GM23248 (cell line): Measurements from ENCODE around the gene PHOX2B. TPM values are rescaled to one million over a fixed set of nuclear protein-coding genes. Genes with fewer than 3 reads are reported as not detected.
"Not testable (repeated sequence)": the region's sequence is repeated elsewhere in the genome, so short reads cannot be mapped to it uniquely, and the experiment has no call there.

Experiments
- DNase-seq: peaks from one replicate; pipeline ENCODE4 v3.0.0-alpha.2; 2015
- H2AFZ ChIP-seq: fragments of 200-600 bp; sonication (generic); 2 replicates; pipeline ENCODE4 v1.6.1; 2016; ENCODE audit warnings: antibody characterized with exemption
- H3F3A ChIP-seq: fragments of 200-600 bp; sonication (generic); 2 replicates; pipeline ENCODE4 v1.6.1; 2016; ENCODE audit warnings: mild to moderate bottlenecking, antibody characterized with exemption, mixed run types; ENCODE audit not compliant: insufficient read depth
- H3K27ac ChIP-seq: fragments of 200-600 bp; sonication (generic); 2 replicates; pipeline ENCODE4 v1.5.1; 2016; ENCODE audit warnings: mild to moderate bottlenecking
- H3K27me3 ChIP-seq: fragments of 200-600 bp; sonication (generic); replicated peaks from 2 replicates; pipeline ENCODE4 v1.6.1; 2016; ENCODE audit warnings: mild to moderate bottlenecking; ENCODE audit not compliant: insufficient read depth
- H3K36me3 ChIP-seq: fragments of 200-600 bp; sonication (generic); 2 replicates; pipeline ENCODE4 v1.6.1; 2016; ENCODE audit warnings: low read depth, mild to moderate bottlenecking
- H3K4me1 ChIP-seq: fragments of 200-600 bp; sonication (generic); 2 replicates; pipeline ENCODE4 v1.6.1; 2016; ENCODE audit warnings: mild to moderate bottlenecking; ENCODE audit not compliant: insufficient read depth
- H3K4me2 ChIP-seq: fragments of 200-600 bp; sonication (generic); one replicate; pipeline ENCODE4 v1.6.1; 2016; ENCODE audit warnings: mild to moderate bottlenecking; ENCODE audit not compliant: unreplicated experiment
- H3K4me3 ChIP-seq: fragments of 200-600 bp; sonication (generic); 2 replicates; pipeline ENCODE4 v1.5.1; 2016; ENCODE audit warnings: mild to moderate bottlenecking
- H3K79me2 ChIP-seq: fragments of 200-600 bp; sonication (generic); 2 replicates; pipeline ENCODE4 v1.6.1; 2016; ENCODE audit warnings: mild to moderate bottlenecking; ENCODE audit not compliant: insufficient read depth
- H3K9ac ChIP-seq: fragments of 200-600 bp; sonication (generic); 2 replicates; pipeline ENCODE4 v1.6.1; 2016; ENCODE audit warnings: mild to moderate bottlenecking
- H3K9me2 ChIP-seq: fragments of 200-600 bp; sonication (generic); 2 replicates; pipeline ENCODE4 v1.6.1; 2016; ENCODE audit warnings: mixed run types, mild to moderate bottlenecking, moderate library complexity; ENCODE audit not compliant: insufficient read depth
- H3K9me3 ChIP-seq: fragments of 200-600 bp; sonication (generic); one replicate; pipeline ENCODE4 v1.6.1; 2017; ENCODE audit warnings: low read depth
- H4K20me1 ChIP-seq: fragments of 200-600 bp; sonication (generic); 2 replicates; pipeline ENCODE4 v1.6.0; 2016; ENCODE audit not compliant: insufficient read depth
- EZH2 ChIP-seq: fragments of 200-600 bp; sonication (generic); IDR thresholded peaks from 2 replicates; pipeline ENCODE4 v1.6.1; 2018; ENCODE audit warnings: antibody characterized with exemption, mild to moderate bottlenecking; ENCODE audit not compliant: insufficient read depth, poor library complexity, severe bottlenecking
- EZH2phosphoT487 ChIP-seq: fragments of 200-600 bp; sonication (generic); IDR thresholded peaks from 2 replicates; pipeline ENCODE4 v1.6.1; 2018; ENCODE audit warnings: antibody characterized with exemption, moderate library complexity, mild to moderate bottlenecking, low read depth; ENCODE audit not compliant: insufficient read depth
- WGBS, 2 experiments: methylation state at CpG; one replicate each; pipeline ENCODE4 v1.1.6; 2015 to 2017; ENCODE audit warnings: low lambda C conversion rate in 2 of 2, low coverage in 1 of 2; ENCODE audit errors: missing lambda C conversion rate in 2 of 2; 5-methylcytosine and 5-hydroxymethylcytosine counted together
- in situ Hi-C: fragments of 300-500 bp; cut with MboI; formaldehyde crosslinking; loops from 2 replicates; pipeline ENCODE4 v1.15.0; 2020
- polyA plus RNA-seq: library from polyadenylated mRNA; unstranded; fragments of >200 nt; fragmentation: Nextera tagmentation; extraction: Ambion mirVana; gene quantifications from 2 replicates; pipeline ENCODE4 v1.2.1, GENCODE V29; 2016
- total RNA-seq: library from RNA; depleted of rRNA; stranded (reverse); fragments of >200 nt; shearing (Covaris generic); gene quantifications from 2 replicates; pipeline ENCODE4 v1.2.3, GENCODE V29; 2014

PHOX2B gene
- total and polyA plus RNA-seq, 2 experiments from 2014 or later = not detected

- H3K79me2 ChIP-seq = no peaks in the 10 kb centered on the region
- H3K9me2 ChIP-seq = no peaks in the 10 kb centered on the region
- in situ Hi-C loops = no loop called here
- no peak overlapping the region for H3K4me2 ChIP-seq
- TF ChIP-seq EZH2 (no peak), EZH2phosphoT487 (no peak)
- DNase-seq = no peak
- no peak overlapping the region for H3K4me3 ChIP-seq
- no peak overlapping the region for H2AFZ ChIP-seq
- H3K27ac ChIP-seq = no peak overlapping the region
- H3K27me3 ChIP-seq = no peaks in the 10 kb centered on the region
- H4K20me1 ChIP-seq = no peaks in the 10 kb centered on the region
- H3F3A ChIP-seq = peaks cover 5% of the 10 kb centered on the region; the same call in 1 of the 2 replicates
- WGBS, 2 experiments = 52 to 59% methylated on average over 6 of the region's 6 CpGs
- H3K9me3 ChIP-seq = no peaks in the 10 kb centered on the region
- no peaks in the 10 kb centered on the region for H3K36me3 ChIP-seq
- H3K9ac ChIP-seq = no peak overlapping the region
- H3K4me1 ChIP-seq = 0 out of 2 replicates have a peak, but pooled peaks cover 8% of the 10 kb centered on the region
Measured at GRCh38 chr4:41714364-41715000, 34.0 kb downstream of the PHOX2B start.

DNA sequence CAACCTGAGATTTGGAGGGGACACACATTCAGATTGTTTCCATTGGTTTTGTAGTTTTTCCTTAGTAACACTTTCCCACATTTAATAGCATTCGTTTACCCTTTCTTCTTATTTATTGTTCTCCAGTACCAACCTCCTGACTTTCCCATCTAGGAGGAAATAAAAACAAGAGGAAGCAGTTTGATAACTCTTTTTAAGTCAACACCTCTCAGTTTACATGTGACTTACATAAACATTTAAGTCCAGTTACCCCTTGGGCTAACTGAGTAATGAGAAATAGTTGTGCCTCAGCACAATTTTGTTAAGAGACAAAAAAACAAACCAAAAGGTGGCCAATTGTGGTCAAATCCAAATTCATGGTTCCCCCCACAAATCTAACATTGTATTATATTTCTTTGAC is 34.8 kb downstream of the PHOX2B start:
- TF ChIP-seq EZH2phosphoT487 (no peak), EZH2 (no peak)
- Histone ChIP-seq H3K9me2 (no peaks in the 10 kb centered on the region), H3K27me3 (no peaks in the 10 kb centered on the region), H3K4me2 (no peak overlapping the region), H4K20me1 (no peaks in the 10 kb centered on the region), H3K4me1 (0 out of 2 replicates have a peak, but pooled peaks cover 3% of the 10 kb centered on the region), H3K4me3 (no peak overlapping the region), H3K27ac (no peak overlapping the region), H3K9ac (no peak overlapping the region), H3F3A (no peaks in the 10 kb centered on the region), H3K79me2 (no peaks in the 10 kb centered on the region), H2AFZ (no peak overlapping the region), H3K36me3 (no peaks in the 10 kb centered on the region), H3K9me3 (no peaks in the 10 kb centered on the region)
- DNase-seq = no peak
- 63 to 64% methylated on average over 1 of the region's 1 CpG for WGBS, 2 experiments
- in situ Hi-C loops = no loop called here

- Histone ChIP-seq H3K9me2 (no peaks in the 10 kb centered on the region), H3K9ac (no peak overlapping the region), H4K20me1 (no peaks in the 10 kb centered on the region), H3K4me3 (no peak overlapping the region), H3K27ac (no peak overlapping the region), H2AFZ (no peak overlapping the region), H3F3A (no peaks in the 10 kb centered on the region), H3K36me3 (no peaks in the 10 kb centered on the region), H3K79me2 (no peaks in the 10 kb centered on the region), H3K4me2 (no peak overlapping the region), H3K9me3 (no peaks in the 10 kb centered on the region), H3K4me1 (no peaks in the 10 kb centered on the region), H3K27me3 (no peaks in the 10 kb centered on the region)
- in situ Hi-C loops = no loop called here
- TF ChIP-seq EZH2 (no peak), EZH2phosphoT487 (no peak)
- 36 to 40% methylated on average over 3 of the region's 3 CpGs for WGBS, 2 experiments
- DNase-seq = no peak
Measured at GRCh38 chr4:41712425-41712824, 36.1 kb downstream of the PHOX2B start.

DNA sequence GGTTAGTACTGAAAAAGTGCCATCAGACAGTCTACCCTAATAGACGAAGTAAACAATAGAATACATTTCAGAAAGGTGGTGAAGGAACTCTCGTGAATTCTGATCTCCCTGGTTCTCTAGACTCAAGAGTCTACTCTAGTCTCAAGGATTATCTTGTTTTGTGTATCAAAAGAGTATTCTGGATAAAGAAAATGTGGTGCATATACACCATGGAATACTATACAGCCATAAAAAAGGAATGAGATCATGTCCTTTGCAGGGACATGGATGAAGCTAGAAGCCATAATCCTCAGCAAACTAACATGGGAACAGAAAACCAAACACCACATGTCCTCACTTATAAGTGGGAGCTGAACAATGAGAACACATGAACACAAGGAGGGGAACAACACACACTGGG is 36.9 kb downstream of the PHOX2B start:
- in situ Hi-C loops, H3K79me2 ChIP-seq, H3K4me3 ChIP-seq, H3K4me1 ChIP-seq, H3K36me3 ChIP-seq, H3K4me2 ChIP-seq, H2AFZ ChIP-seq, DNase-seq, H3K9me2 ChIP-seq, H3K9ac ChIP-seq, H3K9me3 ChIP-seq, H3F3A ChIP-seq, H3K27me3 ChIP-seq, H4K20me1 ChIP-seq, H3K27ac ChIP-seq: not testable (repeated sequence)
- 53 to 60% methylated on average over 2 of the region's 2 CpGs for WGBS, 2 experiments
